ENCODE results near the gene MTFMT.

The MTFMT gene

GRCh38 chr15:64987136-64987535 is 42.3 kb downstream of the MTFMT start:
- no peak for DNase-seq (ENCODE audit: low read depth)

DNA sequence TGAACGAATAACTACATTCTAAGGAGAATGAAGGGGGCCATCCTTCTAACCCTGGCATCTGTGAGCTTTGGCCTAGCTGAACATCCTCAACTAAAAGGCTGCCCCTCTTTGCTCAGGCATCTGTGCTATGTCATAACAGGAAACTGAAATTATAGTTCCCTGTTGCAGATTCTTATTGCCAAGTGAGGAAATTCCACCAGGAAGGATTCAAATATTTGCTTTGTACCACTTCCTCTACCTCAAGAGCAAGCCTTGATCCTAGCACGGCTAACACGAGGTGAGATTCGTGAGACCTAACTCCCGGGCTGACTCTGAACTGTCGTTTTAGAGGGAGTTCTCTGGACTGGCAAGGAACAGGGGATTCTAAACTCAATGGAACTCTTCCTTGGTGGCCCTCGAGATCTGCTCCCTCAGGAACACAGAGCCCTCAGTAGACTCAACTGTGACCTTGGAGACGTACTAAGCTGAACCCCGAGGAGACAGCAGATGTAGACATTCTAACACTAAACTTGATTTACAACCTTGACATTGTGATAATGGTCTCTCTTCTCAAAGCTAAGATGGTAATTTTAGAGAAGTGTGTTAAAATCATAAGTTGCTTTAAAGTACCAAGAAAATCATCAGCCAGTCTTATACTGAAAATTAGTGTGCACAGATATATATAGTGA is 43.9 kb downstream of the MTFMT start:
- DNase-seq (ENCODE audit: low read depth): no peak

DNA sequence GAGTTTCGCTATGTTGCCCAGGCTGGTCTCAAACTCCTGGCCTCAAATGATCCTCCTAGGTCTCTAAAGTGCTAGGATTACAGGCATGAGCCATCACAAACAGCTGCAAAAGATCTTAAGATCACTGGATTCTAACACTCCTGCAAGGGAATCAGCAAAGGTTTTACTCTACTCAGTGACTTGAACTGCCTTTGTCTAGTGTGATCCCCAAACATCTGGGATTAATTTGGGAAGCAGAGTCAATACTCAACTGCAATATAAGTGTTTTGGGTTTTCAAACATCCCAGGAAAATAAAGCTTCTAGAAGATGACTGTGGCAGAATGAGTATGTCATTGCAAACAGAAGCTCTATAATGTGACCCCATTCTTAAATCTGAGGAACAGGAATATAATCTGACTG is 47.0 kb downstream of the MTFMT start:
- no peak for DNase-seq (ENCODE audit: low read depth)

GRCh38 chr15:64981812-64982431 is 47.5 kb downstream of the MTFMT start:
- no peak for DNase-seq (ENCODE audit: low read depth)

DNA sequence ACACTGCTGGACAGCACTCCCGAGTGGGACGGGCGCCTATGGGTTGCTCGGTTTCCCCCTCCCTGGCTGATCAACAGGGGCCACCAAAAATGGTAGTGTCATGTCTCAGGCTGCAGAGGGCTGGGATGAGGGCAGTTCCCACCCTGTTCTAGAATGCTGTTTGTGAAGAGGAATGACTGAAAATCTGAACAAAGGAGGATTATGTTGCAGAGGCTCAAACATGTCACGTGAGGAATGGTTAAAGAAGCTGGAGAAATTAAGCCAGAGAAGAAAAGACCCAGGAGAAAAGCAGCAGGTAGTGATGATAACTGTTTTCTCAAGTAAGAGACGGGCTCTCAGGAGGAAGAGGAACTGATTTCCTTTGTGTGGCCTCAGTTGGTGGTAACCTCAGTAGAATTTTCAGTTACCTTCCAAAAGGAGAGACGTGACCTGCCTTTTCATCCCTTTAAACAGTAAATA is 50.2 kb downstream of the MTFMT start:
- no peak for DNase-seq (ENCODE audit: low read depth)

- no peak for DNase-seq (ENCODE audit: low read depth)
Measured at GRCh38 chr15:64975390-64975789, 54.0 kb downstream of the MTFMT start.

- DNase-seq (ENCODE audit: low read depth): no peak
Measured at GRCh38 chr15:64970698-64971097, 58.7 kb downstream of the MTFMT start.

DNA sequence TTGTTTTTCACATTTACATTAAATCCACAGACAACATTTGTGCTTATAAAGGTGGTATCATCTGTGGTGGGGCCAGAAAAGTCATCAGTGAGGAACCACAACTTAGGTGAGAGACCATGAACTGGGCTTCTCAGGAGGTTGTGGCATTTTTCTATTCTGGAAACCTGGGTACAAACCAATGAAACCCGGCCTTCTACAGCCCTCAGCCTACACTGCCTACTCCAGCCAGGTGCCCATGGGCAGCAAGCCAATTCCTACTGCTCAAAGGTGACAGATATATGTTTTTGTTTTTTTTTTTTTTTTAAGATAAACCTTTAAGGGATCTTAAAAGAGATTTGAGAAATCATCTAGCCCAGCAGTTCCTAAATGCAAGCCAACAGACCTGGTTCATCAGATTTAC is 60.0 kb downstream of the MTFMT start:
- no peak for DNase-seq (ENCODE audit: low read depth)

GRCh38 chr15:64961013-64961412 is 68.4 kb downstream of the MTFMT start:
- DNase-seq (ENCODE audit: low read depth): no peak

DNA sequence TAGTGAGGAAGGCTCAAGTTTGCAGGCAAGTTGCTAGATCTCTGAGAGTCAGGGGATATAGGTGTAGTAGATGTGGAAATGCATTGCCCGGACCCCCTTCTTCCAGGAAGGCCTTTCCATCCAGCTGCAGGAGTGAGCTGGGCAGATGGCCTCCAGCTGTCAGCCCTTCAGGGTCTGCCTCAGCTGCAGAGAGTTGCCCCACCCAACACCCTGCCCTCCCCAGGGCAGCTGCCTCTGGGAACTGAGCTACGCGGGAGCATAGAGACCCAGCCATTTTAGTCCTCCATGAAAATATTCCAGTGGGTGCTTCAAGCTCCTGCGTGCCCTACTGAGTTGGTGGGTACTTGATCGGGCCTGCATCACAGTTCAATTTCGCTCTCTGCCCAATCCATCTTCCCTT is 69.3 kb downstream of the MTFMT start:
- no peak for DNase-seq (ENCODE audit: low read depth)

DNA sequence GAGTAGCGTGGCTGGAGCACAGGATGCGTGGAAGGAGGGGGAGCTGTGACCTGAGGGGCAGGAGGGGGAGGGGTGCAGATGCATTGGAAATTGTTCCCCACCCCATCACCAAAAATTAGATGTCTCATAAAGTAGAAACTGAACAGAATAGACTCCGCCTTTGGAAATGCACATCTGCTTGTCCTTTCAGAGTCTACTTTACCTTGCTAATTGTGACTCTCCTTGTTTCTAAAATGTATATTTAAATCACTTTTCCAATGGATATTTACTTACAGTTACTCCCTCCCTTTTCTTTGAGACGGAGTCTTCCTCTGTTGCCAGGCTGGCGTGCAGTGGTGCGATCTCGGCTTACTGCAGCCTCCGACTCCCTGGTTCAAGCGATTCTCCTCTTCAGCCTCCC is 70.3 kb downstream of the MTFMT start:
- no peak for DNase-seq (ENCODE audit: low read depth)

GRCh38 chr15:64954395-64954794 is 75.0 kb downstream of the MTFMT start:
- no peak for DNase-seq (ENCODE audit: low read depth)

DNA sequence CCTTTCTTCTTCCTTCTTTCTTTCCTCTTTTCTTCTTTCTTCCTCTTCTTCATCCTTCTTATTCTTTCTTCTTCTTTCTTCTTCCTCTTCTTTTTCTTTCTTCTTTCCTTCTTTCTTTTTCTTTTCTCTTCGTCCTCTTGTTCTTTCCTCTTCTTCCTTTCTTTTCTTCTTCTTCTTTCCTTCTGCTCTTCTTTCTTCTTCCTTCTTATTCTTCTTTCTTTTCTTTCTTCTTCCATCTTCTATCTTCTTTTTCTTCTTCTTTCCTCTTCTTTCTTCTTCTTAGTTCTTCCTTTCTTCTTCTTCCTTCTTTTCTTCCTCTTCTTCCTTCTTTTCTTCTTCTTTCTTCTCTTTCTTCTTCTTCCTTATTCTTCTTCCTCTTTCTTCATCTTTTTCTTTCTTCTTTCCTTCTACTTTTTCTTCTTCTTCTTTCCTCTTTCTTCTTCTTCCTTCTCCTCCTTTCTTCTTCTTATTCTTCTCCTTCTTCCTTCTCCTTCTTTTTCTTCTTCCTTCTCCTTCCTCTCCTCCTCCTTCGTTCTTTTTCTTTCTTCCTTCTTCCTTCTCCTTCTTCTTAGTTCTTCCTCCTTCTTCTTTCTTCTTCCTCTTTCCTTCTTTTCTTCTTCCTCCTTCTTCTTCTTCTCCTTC is 77.5 kb downstream of the MTFMT start:
- DNase-seq (ENCODE audit: low read depth): no peak

Measured in HS-27A (cell line).